ENCODE measurements around the gene PAF1. TPM values are rescaled to one million over a fixed set of nuclear protein-coding genes. Genes with fewer than 3 reads are reported as not detected.
A peak's percentile ranks its signal among the peaks of the same experiment; 100 is the strongest.

Gene PAF1
- 10 to 100 TPM; 48.0 to 50.8 (median 50.2) TPM for total RNA-seq

- H3K9me3 Mint-ChIP-seq = no peaks in the 10 kb centered on the region
- ATAC-seq = peak; percentile 96
- H3K36me3 Mint-ChIP-seq (ENCODE audit: insufficient read depth) = peaks cover 36% of the 10 kb centered on the region
- peak; percentile 93 for DNase-seq
- H3K4me1 Mint-ChIP-seq (ENCODE audit: low read depth) = peaks cover 37% of the 10 kb centered on the region
- H3K27me3 Mint-ChIP-seq (ENCODE audit: low read depth) = no peaks in the 10 kb centered on the region
- H3K4me3 Mint-ChIP-seq = peak within 1 kb of the TSS; percentile 99
Measured at GRCh38 chr19:39390751-39391437, at the start of gene PAF1, which contains the start of gene MED29. Gene PAF1, minus strand, starts transcription at chr19:39391106. Its CDS starts 242 bp downstream, at chr19:39390864. Gene MED29, plus strand, starts transcription at chr19:39391378. Its CDS starts 45 bp downstream, at chr19:39391423.

- no peak for DNase-seq
- H3K4me1 Mint-ChIP-seq (ENCODE audit: low read depth) = peaks cover 23% of the 10 kb centered on the region
- H3K27me3 Mint-ChIP-seq (ENCODE audit: low read depth) = no peaks in the 10 kb centered on the region
- H3K36me3 Mint-ChIP-seq (ENCODE audit: insufficient read depth) = peaks cover 21% of the 10 kb centered on the region
- ATAC-seq = no peak
- H3K4me3 Mint-ChIP-seq = no peak overlapping the region
- H3K9me3 Mint-ChIP-seq = no peaks in the 10 kb centered on the region
Measured at GRCh38 chr19:39438270-39438934, 47.5 kb upstream of the PAF1 start.

- Mint-ChIP-seq H3K9me3 (no peaks in the 10 kb centered on the region), H3K4me1 (ENCODE audit: low read depth) (peaks cover 35% of the 10 kb centered on the region), H3K27me3 (ENCODE audit: low read depth) (no peaks in the 10 kb centered on the region), H3K36me3 (ENCODE audit: insufficient read depth) (peaks cover 28% of the 10 kb centered on the region), H3K4me3 (peak overlapping the region; percentile 100)
- no peak for DNase-seq
- no peak for ATAC-seq
Measured at GRCh38 chr19:39436350-39436716, 45.4 kb upstream of the PAF1 start.

- peak within 1 kb of the TSS; percentile 100 for H3K4me3 Mint-ChIP-seq
- H3K36me3 Mint-ChIP-seq (ENCODE audit: insufficient read depth) = peaks cover 30% of the 10 kb centered on the region
- peak; percentile 99 for DNase-seq
- no peaks in the 10 kb centered on the region for H3K9me3 Mint-ChIP-seq
- ATAC-seq = peak; percentile 91 to 94
- no peaks in the 10 kb centered on the region for H3K27me3 Mint-ChIP-seq (ENCODE audit: low read depth)
- peaks cover 41% of the 10 kb centered on the region for H3K4me1 Mint-ChIP-seq (ENCODE audit: low read depth)
Measured at GRCh38 chr19:39435499-39436349, 44.8 kb upstream of the PAF1 start, which contains the start of gene RPS16. Gene RPS16, minus strand, starts transcription at chr19:39435949. Its CDS starts 54 bp downstream, at chr19:39435895.

GRCh38 chr19:39434123-39435076 lies 43.5 kb upstream of the PAF1 start:
- Mint-ChIP-seq H3K4me3 (peak overlapping the region; percentile 100), H3K4me1 (ENCODE audit: low read depth) (peaks cover 46% of the 10 kb centered on the region), H3K9me3 (no peaks in the 10 kb centered on the region), H3K27me3 (ENCODE audit: low read depth) (no peaks in the 10 kb centered on the region), H3K36me3 (ENCODE audit: insufficient read depth) (peaks cover 30% of the 10 kb centered on the region)
- ATAC-seq = no peak
- DNase-seq = no peak

- Mint-ChIP-seq H3K4me1 (ENCODE audit: low read depth) (peaks cover 46% of the 10 kb centered on the region), H3K4me3 (peak overlapping the region; percentile 100), H3K27me3 (ENCODE audit: low read depth) (no peaks in the 10 kb centered on the region), H3K36me3 (ENCODE audit: insufficient read depth) (peaks cover 30% of the 10 kb centered on the region), H3K9me3 (no peaks in the 10 kb centered on the region)
- ATAC-seq = no peak
- no peak for DNase-seq
Measured at GRCh38 chr19:39433480-39434079, 42.7 kb upstream of the PAF1 start.

- H3K4me3 Mint-ChIP-seq = peak overlapping the region; percentile 55
- H3K36me3 Mint-ChIP-seq (ENCODE audit: insufficient read depth) = peaks cover 30% of the 10 kb centered on the region
- DNase-seq (no peak), ATAC-seq (no peak)
- H3K9me3 Mint-ChIP-seq = no peaks in the 10 kb centered on the region
- H3K27me3 Mint-ChIP-seq (ENCODE audit: low read depth) = no peaks in the 10 kb centered on the region
- H3K4me1 Mint-ChIP-seq (ENCODE audit: low read depth) = peaks cover 46% of the 10 kb centered on the region
Measured at GRCh38 chr19:39432677-39433025, 41.7 kb upstream of the PAF1 start.

- Mint-ChIP-seq H3K9me3 (no peaks in the 10 kb centered on the region), H3K27me3 (ENCODE audit: low read depth) (no peaks in the 10 kb centered on the region), H3K4me3 (peak overlapping the region; percentile 45), H3K4me1 (ENCODE audit: low read depth) (peaks cover 37% of the 10 kb centered on the region), H3K36me3 (ENCODE audit: insufficient read depth) (peaks cover 30% of the 10 kb centered on the region)
- DNase-seq = peak; percentile 42
- ATAC-seq = peak; percentile 66 to 71
Measured at GRCh38 chr19:39430675-39431593, 40.0 kb upstream of the PAF1 start.

GRCh38 chr19:39428283-39429112 lies 37.6 kb upstream of the PAF1 start:
- peaks cover 17% of the 10 kb centered on the region for H3K36me3 Mint-ChIP-seq (ENCODE audit: insufficient read depth)
- H3K27me3 Mint-ChIP-seq (ENCODE audit: low read depth) = no peaks in the 10 kb centered on the region
- ATAC-seq (no peak), DNase-seq (no peak)
- no peaks in the 10 kb centered on the region for H3K9me3 Mint-ChIP-seq
- peaks cover 23% of the 10 kb centered on the region for H3K4me1 Mint-ChIP-seq (ENCODE audit: low read depth)
- H3K4me3 Mint-ChIP-seq = no peak overlapping the region

GRCh38 chr19:39427707-39428106 lies 36.8 kb upstream of the PAF1 start:
- ATAC-seq = no peak

GRCh38 chr19:39426170-39426569 lies 35.3 kb upstream of the PAF1 start:
- ATAC-seq (no peak), DNase-seq (no peak)
- H3K27me3 Mint-ChIP-seq (ENCODE audit: low read depth) = no peaks in the 10 kb centered on the region
- peaks cover 8% of the 10 kb centered on the region for H3K36me3 Mint-ChIP-seq (ENCODE audit: insufficient read depth)
- H3K4me1 Mint-ChIP-seq (ENCODE audit: low read depth) = peaks cover 9% of the 10 kb centered on the region
- no peak overlapping the region for H3K4me3 Mint-ChIP-seq
- no peaks in the 10 kb centered on the region for H3K9me3 Mint-ChIP-seq

More at GRCh38 chr19:39427707-39428106, 36.8 kb upstream of the PAF1 start:
- H3K9me3 Mint-ChIP-seq = no peaks in the 10 kb centered on the region
- peaks cover 16% of the 10 kb centered on the region for H3K4me1 Mint-ChIP-seq (ENCODE audit: low read depth)
- H3K27me3 Mint-ChIP-seq (ENCODE audit: low read depth) = no peaks in the 10 kb centered on the region
- no peak overlapping the region for H3K4me3 Mint-ChIP-seq
- H3K36me3 Mint-ChIP-seq (ENCODE audit: insufficient read depth) = peaks cover 12% of the 10 kb centered on the region
- DNase-seq = no peak

GRCh38 chr19:39425744-39426143 lies 34.8 kb upstream of the PAF1 start:
- DNase-seq = no peak
- Mint-ChIP-seq H3K9me3 (no peaks in the 10 kb centered on the region), H3K4me1 (ENCODE audit: low read depth) (peaks cover 5% of the 10 kb centered on the region), H3K27me3 (ENCODE audit: low read depth) (no peaks in the 10 kb centered on the region), H3K36me3 (ENCODE audit: insufficient read depth) (peaks cover 7% of the 10 kb centered on the region), H3K4me3 (no peak overlapping the region)
- no peak for ATAC-seq

Data from activated T-cell treated with anti-CD3 and anti-CD28 coated beads, Interleukin-2, amount 50 U/mL, for 4 hours (primary cell).